ENCODE results near the gene FGF22.

GRCh38 chr19:601310-601709, 38.4 kb upstream of the FGF22 start:
- TF ChIP-seq MAX (IDR thresholded peaks at IDR 0.05) (no peak), CREB1 (IDR thresholded peaks at IDR 0.05) (no peak), CTCF (IDR thresholded peaks at IDR 0.05; ENCODE audit: control extremely low read depth in 1 of 3, insufficient read depth in 1 of 3, low read depth in 1 of 3, low read length in 3 of 3) (no peak), POU5F1 (IDR thresholded peaks at IDR 0.05; ENCODE audit: low read depth, low read length) (no peak), SP4 (IDR thresholded peaks at IDR 0.05; ENCODE audit: low read length) (no peak), TAF1 (IDR thresholded peaks at IDR 0.05; ENCODE audit: low read depth, low read length) (no peak), POLR2A (IDR thresholded peaks at IDR 0.05; ENCODE audit: control extremely low read depth in 1 of 2, low read depth in 2 of 2, low read length in 2 of 2) (no peak), RAD21 (IDR thresholded peaks at IDR 0.05 in 1 of 2, conservative IDR thresholded peaks at IDR 0.05 in 1 of 2; ENCODE audit: low read depth in 2 of 2, low read length in 2 of 2) (no peak), TCF12 (IDR thresholded peaks at IDR 0.05; ENCODE audit: low read depth, low read length) (no peak), EZH2 (IDR thresholded peaks at IDR 0.05; ENCODE audit: low read depth, low read length, severe bottlenecking) (no peak)
